A204.1 (cell line): ENCODE measurements around the gene SNRNP200.
"Not testable (repeated sequence)": the region's sequence is repeated elsewhere in the genome, so short reads cannot be mapped to it uniquely, and the experiment has no call there.

Source experiments
- FAIRE-seq: peaks from 2 replicates; lab custom pipeline; 2012; peaks lifted over from hg19 to GRCh38; lab: Jason Lieb, UNC

Gene SNRNP200

GRCh38 chr2:96325041-96325883 lies 19.9 kb upstream of the SNRNP200 start, which contains the start of gene ITPRIPL1:
Gene ITPRIPL1 (plus strand): TSS chr2:96325317. CDS start chr2:96325840, 523 bp downstream.
- FAIRE-seq = no peak

DNA sequence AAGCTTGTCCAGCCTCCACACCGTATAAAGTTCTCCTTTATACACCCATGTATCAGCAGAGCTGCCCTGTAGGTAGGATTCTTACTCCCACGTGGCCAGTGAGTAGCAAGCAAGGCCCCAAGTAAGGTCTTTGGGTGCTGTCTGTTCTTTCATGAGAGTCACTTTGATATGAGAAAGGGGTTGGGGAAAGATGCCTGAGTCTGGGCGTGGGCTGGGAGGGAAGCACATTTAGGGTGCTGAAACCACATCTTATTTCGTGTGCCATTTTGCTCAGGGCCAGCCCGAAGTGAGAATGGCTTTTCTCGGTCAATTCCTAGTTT lies 19.3 kb upstream of the SNRNP200 start:
- FAIRE-seq = no peak

DNA sequence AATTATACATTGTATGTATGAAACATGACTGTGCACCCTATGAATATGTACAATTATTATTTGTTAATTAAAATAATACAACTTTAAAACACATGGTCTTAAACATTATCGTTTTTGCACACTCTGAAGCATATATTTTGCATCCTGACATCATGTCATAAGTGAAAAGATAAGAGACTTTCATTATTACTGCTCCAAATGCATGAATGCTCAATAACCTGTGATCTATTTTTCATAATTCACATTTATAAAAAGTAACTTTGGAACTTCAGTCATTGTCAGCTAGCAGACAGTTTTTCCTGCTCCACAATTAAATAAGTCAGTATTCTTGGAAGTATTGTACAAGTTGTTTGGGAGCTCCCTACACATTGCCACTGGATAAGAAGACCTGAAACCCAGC lies 18.5 kb upstream of the SNRNP200 start:
- FAIRE-seq = no peak

- FAIRE-seq = no peak
These were observed 15.6 kb upstream of the SNRNP200 start for GRCh38 chr2:96320728-96321622.

DNA sequence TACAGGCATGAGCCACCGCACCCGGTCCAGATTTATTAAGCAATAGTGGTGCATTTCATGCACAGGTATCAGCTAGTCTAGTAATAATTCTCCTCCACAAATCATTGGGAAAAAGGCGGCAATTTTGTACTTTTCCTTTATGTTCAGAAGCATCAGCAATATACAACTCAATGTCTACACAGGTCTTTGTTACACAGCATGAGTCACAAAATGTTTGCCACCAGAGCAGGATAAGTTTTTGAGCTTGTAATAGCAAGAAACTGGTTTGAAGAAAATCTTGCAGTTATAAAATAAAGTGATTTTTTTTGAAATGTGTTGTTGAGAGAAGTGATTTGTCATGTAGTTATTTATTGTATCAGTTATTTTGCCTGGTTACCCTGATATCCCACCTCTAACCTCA lies 15.0 kb upstream of the SNRNP200 start:
- no peak for FAIRE-seq

DNA sequence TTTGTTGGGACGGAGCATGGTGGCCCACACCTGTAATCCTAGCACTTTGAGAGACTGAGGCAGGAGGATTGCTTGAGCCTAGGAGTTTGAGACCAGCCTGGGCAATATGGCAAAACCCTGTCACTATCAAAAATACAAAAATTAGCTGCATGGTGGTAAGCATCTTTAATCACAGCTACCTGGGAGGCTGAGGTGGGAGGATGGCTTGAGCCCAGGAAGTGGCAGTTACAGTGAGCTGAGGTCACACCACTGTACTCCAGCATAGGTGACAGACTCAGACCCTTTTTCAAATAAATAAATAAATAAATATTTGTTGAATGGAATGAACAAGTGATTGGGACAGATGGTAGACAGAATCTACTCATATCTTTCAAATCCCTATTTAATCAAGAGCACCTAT lies 14.1 kb upstream of the SNRNP200 start:
- FAIRE-seq = no peak

- FAIRE-seq = no peak
These were observed 13.4 kb upstream of the SNRNP200 start for GRCh38 chr2:96318723-96319122.

GRCh38 chr2:96317584-96317997 lies 12.2 kb upstream of the SNRNP200 start:
- no peak for FAIRE-seq

DNA sequence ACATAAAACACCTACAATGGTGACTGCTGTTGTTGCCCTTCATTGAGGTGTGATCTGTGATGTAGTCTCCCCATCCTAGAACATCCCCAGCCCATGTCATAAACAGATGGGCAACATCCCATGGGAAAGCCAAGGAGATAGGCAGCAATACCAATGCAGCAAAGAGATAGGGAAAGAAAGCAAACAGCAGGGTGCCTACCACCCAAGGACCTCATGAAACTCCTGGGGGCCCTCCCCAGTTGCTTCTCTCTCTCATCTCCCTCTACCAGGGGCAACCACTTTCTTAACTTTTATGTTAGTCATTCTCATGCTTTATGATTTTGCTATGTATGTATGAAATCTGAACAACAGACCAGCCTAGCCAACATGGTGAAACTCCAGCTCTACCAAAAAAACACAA lies 11.7 kb upstream of the SNRNP200 start:
- FAIRE-seq = no peak

GRCh38 chr2:96315400-96316071 lies 10.2 kb upstream of the SNRNP200 start:
- no peak for FAIRE-seq

DNA sequence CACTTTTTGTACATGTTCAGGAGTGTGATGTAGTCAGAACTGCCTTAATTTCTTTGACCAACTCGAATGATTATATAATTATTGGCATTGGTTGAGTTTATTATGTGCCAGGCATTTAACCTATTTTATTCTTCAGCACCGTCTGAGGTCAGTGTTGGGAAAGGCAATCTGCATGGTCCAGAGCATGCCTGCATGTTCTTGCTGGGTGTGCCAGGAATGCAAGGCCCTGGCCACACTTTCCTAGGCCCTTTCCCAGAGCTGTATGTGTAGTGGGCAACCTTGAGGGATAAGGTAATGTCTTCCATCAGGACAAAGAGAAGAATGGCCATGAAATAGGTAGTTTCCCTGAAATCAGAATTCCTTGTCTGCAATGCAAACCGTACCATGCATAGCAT lies 9.7 kb upstream of the SNRNP200 start:
- FAIRE-seq = no peak

GRCh38 chr2:96308248-96308647 lies 2.9 kb upstream of the SNRNP200 start:
- no peak for FAIRE-seq

DNA sequence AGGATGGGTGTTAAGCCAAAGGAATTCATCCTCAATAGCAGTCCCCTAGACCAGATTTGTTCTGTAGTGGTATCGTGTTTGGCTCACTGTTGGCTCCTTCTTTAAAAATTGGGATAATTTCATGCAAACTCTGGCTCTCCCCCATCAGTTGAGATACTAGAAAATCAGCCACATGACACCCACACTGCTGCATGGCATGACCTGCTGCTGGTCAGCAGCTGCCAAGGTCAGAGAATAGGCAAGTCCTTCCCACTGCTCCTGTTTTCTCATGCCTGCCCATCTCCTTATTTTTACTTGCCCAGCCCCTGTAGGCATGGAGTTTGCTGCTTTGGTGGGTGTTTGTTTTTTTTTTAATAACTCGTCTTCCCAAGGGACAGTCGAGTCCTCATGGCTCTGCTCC lies 1.0 kb upstream of the SNRNP200 start:
- no peak for FAIRE-seq

DNA sequence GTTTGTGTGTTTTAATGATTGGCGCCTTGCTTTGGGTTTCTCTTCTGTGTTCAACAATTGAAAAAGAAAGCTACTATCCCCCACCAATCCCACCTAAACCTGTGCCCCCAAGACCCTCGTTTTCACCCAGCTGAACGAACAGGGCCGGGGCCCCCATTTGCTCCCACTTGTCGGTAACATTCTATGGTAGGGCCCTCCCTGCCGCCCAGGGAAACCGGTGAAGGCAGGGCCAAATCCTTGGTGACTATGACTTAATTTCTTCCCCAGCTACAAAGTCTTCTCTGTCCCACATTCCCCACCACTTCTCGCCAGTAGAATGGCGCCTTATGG lies 598 bp upstream of the SNRNP200 start:
- no peak for FAIRE-seq

- no peak for FAIRE-seq
These were observed 740 bp downstream of the SNRNP200 start for GRCh38 chr2:96304606-96305005.

DNA sequence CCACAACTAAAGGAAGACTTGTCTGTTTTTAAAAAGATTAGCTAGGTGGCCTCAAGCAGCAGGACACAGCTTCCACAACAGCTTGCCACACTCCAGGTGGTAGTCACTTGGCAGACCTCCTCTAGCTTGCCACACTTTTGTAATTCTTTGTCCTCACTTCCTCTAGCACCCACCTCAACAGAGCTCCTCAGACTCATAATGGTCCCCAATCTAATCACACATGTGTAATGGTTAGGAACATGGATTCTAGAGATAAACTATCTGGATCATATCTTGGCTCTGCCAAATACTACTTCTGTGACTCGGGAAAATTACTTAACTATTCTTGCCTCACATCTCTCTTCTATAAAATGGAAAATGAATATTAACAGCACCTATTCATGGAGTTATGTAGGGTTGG lies 3.5 kb downstream of the SNRNP200 start:
- no peak for FAIRE-seq

DNA sequence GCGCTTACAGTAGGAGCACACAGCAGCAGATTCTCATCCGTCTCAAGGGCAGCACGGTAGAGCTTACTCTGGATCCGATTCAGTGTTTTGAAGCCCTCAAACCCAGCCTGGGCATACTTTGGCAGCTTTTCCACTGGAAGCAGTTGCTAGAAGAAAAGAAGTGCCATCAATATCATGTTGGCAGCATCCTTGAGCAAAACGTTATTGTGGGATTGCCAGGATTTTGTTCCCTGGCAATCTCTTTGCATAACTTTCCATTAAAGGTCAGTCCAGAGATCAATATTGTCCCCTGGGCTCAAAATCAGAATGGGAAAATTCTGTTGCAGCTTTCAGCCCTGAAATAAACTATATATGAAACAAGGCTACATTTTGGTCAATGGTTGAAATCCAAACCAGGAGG lies 8.4 kb downstream of the SNRNP200 start:
- FAIRE-seq = no peak

GRCh38 chr2:96294271-96294670 lies 11.1 kb downstream of the SNRNP200 start:
- not testable (repeated sequence) for FAIRE-seq

DNA sequence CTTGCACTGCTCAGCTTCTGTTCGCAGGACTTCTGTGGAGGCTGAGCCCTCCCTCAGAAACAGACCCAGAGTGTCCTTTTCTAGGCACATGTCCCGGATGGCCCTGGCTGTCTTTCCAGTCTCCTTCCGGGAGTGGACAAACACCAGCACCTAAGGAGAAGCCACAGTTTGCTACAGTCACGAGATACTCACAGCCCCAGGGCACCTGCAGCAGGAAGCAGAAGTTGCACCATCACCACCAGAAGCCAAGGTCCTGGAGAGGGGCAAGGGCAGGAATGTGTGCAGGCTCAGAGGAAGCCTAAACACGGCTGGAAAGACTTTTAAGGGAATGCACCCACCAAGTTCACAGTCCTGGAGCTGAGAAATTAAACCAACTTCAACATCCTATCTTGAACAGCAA lies 13.6 kb downstream of the SNRNP200 start:
- FAIRE-seq = no peak

- no peak for FAIRE-seq
These were observed 18.0 kb downstream of the SNRNP200 start for GRCh38 chr2:96287273-96287856.

GRCh38 chr2:96276787-96277499 lies 28.4 kb downstream of the SNRNP200 start:
- FAIRE-seq = no peak
